Body of pancreas (tissue), 4 donors: ENCODE results near the gene DNAAF1. TPM values are rescaled to one million over a fixed set of nuclear protein-coding genes. Genes with fewer than 3 reads are reported as not detected.
"Not testable (repeated sequence)": the region's sequence is repeated elsewhere in the genome, so short reads cannot be mapped to it uniquely, and the experiment has no call there.

Experiments
- ATAC-seq: fragments of 150-250 bp; one replicate; pipeline ENCODE4 v1.9.1; 2016
- DNase-seq, 4 donors: peaks; one replicate each; pipeline ENCODE4 v3.0.0-alpha.2; 2019
- H3K27ac ChIP-seq, 4 donors: fragments of 200-600 bp; sonication (generic); 1 replicate in 3 of 4; 2 replicates in 1 of 4; pipeline versions ENCODE4 v1.5.1 to v1.6.1; 2016 to 2019; ENCODE audit warnings: mild to moderate bottlenecking in 1 of 4, mixed read lengths in 1 of 4, moderate library complexity in 1 of 4
- H3K27me3 ChIP-seq, 2 donors: fragments of 200-600 bp; sonication (generic); one replicate each; pipeline ENCODE4 v1.6.0; 2016; ENCODE audit warnings: mild to moderate bottlenecking in 1 of 2
- H3K36me3 ChIP-seq, 2 donors: fragments of 200-600 bp; sonication (generic); replicated peaks in 1 of 2; 2 replicates each; pipeline ENCODE4 v1.5.1; 2016; ENCODE audit warnings: low read depth in 2 of 2; ENCODE audit not compliant: insufficient read depth in 1 of 2
- H3K4me1 ChIP-seq: fragments of 200-600 bp; sonication (generic); one replicate; pipeline ENCODE4 v1.6.0; 2016
- H3K4me3 ChIP-seq, 2 donors: fragments of 200-600 bp; sonication (generic); 1 replicate in 1 of 2; 2 replicates in 1 of 2; pipeline ENCODE4 v1.5.1; 2016 to 2019
- H3K9me3 ChIP-seq, 3 donors: fragments of 200-600 bp; sonication (generic); 1 replicate in 2 of 3; 2 replicates in 1 of 3; pipeline ENCODE4 v1.5.1; 2016
- CTCF ChIP-seq, 7 experiments: fragments of 450-650 bp in 4 of 7; fragments of 200-600 bp in 3 of 7; sonication (generic) in 3 of 7; IDR thresholded peaks; one replicate each; pipeline ENCODE4 v1.5.1; 2016 to 2019; ENCODE audit warnings: antibody characterized with exemption in 7 of 7
- POLR2A ChIP-seq, 3 donors: fragments of 450-650 bp; IDR thresholded peaks; one replicate each; pipeline ENCODE4 v1.6.1; 2016; ENCODE audit warnings: antibody characterized with exemption in 3 of 3, mild to moderate bottlenecking in 2 of 3
- WGBS, 2 donors: methylation state at CpG; one replicate each; pipeline ENCODE4 v1.1.5; 2017; 5-methylcytosine and 5-hydroxymethylcytosine counted together
- intact Hi-C: fragments of 100-400 bp; cut with DNase I; formaldehyde crosslinking; loops from one replicate; pipeline ENCODE4 v1.15.1; 2023
- total RNA-seq, 2 donors: library from RNA; depleted of rRNA; stranded (reverse); fragments of >200 nt; gene quantifications; one replicate each; pipeline ENCODE4 v1.1.0, GENCODE V29; 2016

Gene DNAAF1
- total RNA-seq, 2 donors from 2014 or later: 0.99 to 1.3 TPM

GRCh38 chr16:84115919-84116719 lies 29.0 kb upstream of the DNAAF1 start:
- Histone ChIP-seq H3K36me3 (no peaks in the 10 kb centered on the region), H3K9me3 (no peaks in the 10 kb centered on the region), H3K4me1 (peaks cover 24% of the 10 kb centered on the region), H3K4me3 (peak overlapping the region; percentile 89 to 92), H3K27ac (peak overlapping the region; percentile 80 to 94 (median 93)), H3K27me3 (no peaks in the 10 kb centered on the region)
- DNase-seq (peak; percentile 64 to 75 (median 69)), ATAC-seq (peak; percentile 62)
- 1 to 2% methylated on average over 16 to 54 of the region's 57 CpGs for WGBS, 2 donors
- TF ChIP-seq CTCF (IDR thresholded peaks at IDR 0.05): peak in 3 of 7 experiments; percentile 22 to 63 (median 60)
- TF ChIP-seq POLR2A (IDR thresholded peaks at IDR 0.05): no peak
- intact Hi-C loops: no loop called here

GRCh38 chr16:84116720-84117493 lies 28.2 kb upstream of the DNAAF1 start, which contains the start of gene MBTPS1:
Gene MBTPS1 (minus strand): TSS chr16:84116942. CDS start chr16:84101783, 15,159 bp downstream.
- no peaks in the 10 kb centered on the region for H3K27me3 ChIP-seq
- peak within 1 kb of the TSS; percentile 80 to 94 (median 93) for H3K27ac ChIP-seq
- intact Hi-C loops: no loop called here
- H3K9me3 ChIP-seq: no peaks in the 10 kb centered on the region
- peak within 1 kb of the TSS; percentile 89 to 92 for H3K4me3 ChIP-seq
- ATAC-seq (peak; percentile 99), DNase-seq (peak; percentile 98 to 99 (median 98))
- H3K4me1 ChIP-seq: peaks cover 24% of the 10 kb centered on the region
- no peaks in the 10 kb centered on the region for H3K36me3 ChIP-seq
- no peak for TF ChIP-seq CTCF (IDR thresholded peaks at IDR 0.05)
- peak; percentile 77 to 80 (median 78) for TF ChIP-seq POLR2A (IDR thresholded peaks at IDR 0.05)
- 0 to 3% methylated on average over 12 to 94 of the region's 94 CpGs for WGBS, 2 donors

GRCh38 chr16:84117494-84117843 lies 27.6 kb upstream of the DNAAF1 start:
- Histone ChIP-seq H3K4me3 (peak overlapping the region; percentile 89 to 92), H3K27ac (peak overlapping the region; percentile 80 to 94 (median 93)), H3K36me3 (no peaks in the 10 kb centered on the region), H3K27me3 (no peaks in the 10 kb centered on the region), H3K9me3 (no peaks in the 10 kb centered on the region), H3K4me1 (peaks cover 24% of the 10 kb centered on the region)
- TF ChIP-seq POLR2A (IDR thresholded peaks at IDR 0.05) (no peak), CTCF (IDR thresholded peaks at IDR 0.05) (no peak)
- WGBS, 2 donors: 7% methylated on average over 12 of the region's 12 CpGs
- intact Hi-C loops: no loop called here
- ATAC-seq: no peak
- DNase-seq: peak in 1 of 4 donors; percentile 21

GRCh38 chr16:84118315-84118714 lies 26.8 kb upstream of the DNAAF1 start:
- H3K27me3 ChIP-seq: not testable (repeated sequence)
- WGBS, 2 donors: 84 to 88% methylated on average over 5 of the region's 5 CpGs

DNA sequence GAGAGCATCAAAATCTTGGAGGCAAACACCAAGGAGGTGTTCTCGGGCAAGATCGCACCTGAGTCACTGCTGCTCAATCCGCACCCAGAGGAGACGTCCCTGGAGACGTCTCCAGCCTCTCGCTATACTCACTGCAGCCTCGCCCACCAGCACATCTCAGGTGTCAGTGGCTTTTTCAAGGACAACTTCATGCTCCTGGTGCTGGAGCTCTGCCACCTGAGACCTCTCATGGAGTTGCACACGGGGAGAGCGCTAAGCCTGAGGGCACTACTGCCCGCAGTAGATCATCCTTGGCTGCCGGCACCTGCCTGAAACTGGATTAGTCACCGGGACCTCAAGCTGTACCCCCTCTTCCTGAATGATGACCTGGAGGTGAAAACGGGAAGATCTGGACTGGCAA lies 25.7 kb upstream of the DNAAF1 start:
- H3K36me3 ChIP-seq: no peaks in the 10 kb centered on the region
- no peak for DNase-seq
- TF ChIP-seq POLR2A (IDR thresholded peaks at IDR 0.05) (no peak), CTCF (IDR thresholded peaks at IDR 0.05) (no peak)
- no peaks in the 10 kb centered on the region for H3K27me3 ChIP-seq
- no peak overlapping the region for H3K4me3 ChIP-seq
- H3K9me3 ChIP-seq: no peaks in the 10 kb centered on the region
- WGBS, 2 donors: 76 to 80% methylated on average over 9 to 13 of the region's 13 CpGs
- intact Hi-C loops: no loop called here
- peaks cover 24% of the 10 kb centered on the region for H3K4me1 ChIP-seq
- no peak overlapping the region for H3K27ac ChIP-seq
- no peak for ATAC-seq

More at GRCh38 chr16:84118315-84118714, 26.8 kb upstream of the DNAAF1 start:
- H3K9me3 ChIP-seq, ATAC-seq, intact Hi-C loops, H3K4me3 ChIP-seq, DNase-seq, H3K27ac ChIP-seq, H3K36me3 ChIP-seq: not testable (repeated sequence)
- H3K4me1 ChIP-seq: peaks cover 24% of the 10 kb centered on the region
